GM19043 (cell line): ENCODE measurements around the gene FANCC.
"Not testable (repeated sequence)": the region's sequence is repeated elsewhere in the genome, so short reads cannot be mapped to it uniquely, and the experiment has no call there.

ENCODE experiments used
- ATAC-seq: cut with Tn5 transposase; IDR thresholded peaks from one replicate; pipeline ENCODE4 v1.9.1; 2021; ENCODE audit warnings: low read depth; ENCODE audit not compliant: unreplicated experiment

The FANCC gene

GRCh38 chr9:95242613-95243012 lies 74.9 kb downstream of the FANCC start:
- no peak for ATAC-seq

- no peak for ATAC-seq
Measured at GRCh38 chr9:95239071-95239470, 78.4 kb downstream of the FANCC start.

GRCh38 chr9:95237336-95237735 lies 80.2 kb downstream of the FANCC start:
- ATAC-seq, result no peak

- ATAC-seq, result no peak
Measured at GRCh38 chr9:95230046-95230445, 87.5 kb downstream of the FANCC start.

GRCh38 chr9:95229230-95229915 lies 88.1 kb downstream of the FANCC start:
- no peak for ATAC-seq

- no peak for ATAC-seq
Measured at GRCh38 chr9:95226921-95227320, 90.6 kb downstream of the FANCC start.

GRCh38 chr9:95225726-95226106 lies 91.8 kb downstream of the FANCC start:
- no peak for ATAC-seq

- no peak for ATAC-seq
Measured at GRCh38 chr9:95225076-95225725, 92.3 kb downstream of the FANCC start.

- no peak for ATAC-seq
Measured at GRCh38 chr9:95224376-95225019, 93.0 kb downstream of the FANCC start.

- ATAC-seq, result not testable (repeated sequence)
Measured at GRCh38 chr9:95220352-95220751, 97.2 kb downstream of the FANCC start.

- ATAC-seq, result no peak
Measured at GRCh38 chr9:95218773-95219172, 98.7 kb downstream of the FANCC start.

GRCh38 chr9:95217936-95218335 lies 99.6 kb downstream of the FANCC start:
- no peak for ATAC-seq

GRCh38 chr9:95215336-95215898 lies 102.1 kb downstream of the FANCC start:
- no peak for ATAC-seq

- ATAC-seq, result no peak
Measured at GRCh38 chr9:95213117-95213516, 104.4 kb downstream of the FANCC start.

GRCh38 chr9:95211028-95211427 lies 106.5 kb downstream of the FANCC start:
- ATAC-seq, result no peak

- ATAC-seq, result no peak
Measured at GRCh38 chr9:95207403-95207802, 110.1 kb downstream of the FANCC start.

GRCh38 chr9:95206143-95206542 lies 111.4 kb downstream of the FANCC start:
- ATAC-seq, result no peak

- no peak for ATAC-seq
Measured at GRCh38 chr9:95204710-95205109, 112.8 kb downstream of the FANCC start.

- no peak for ATAC-seq
Measured at GRCh38 chr9:95204310-95204709, 113.2 kb downstream of the FANCC start.

GRCh38 chr9:95203019-95203418 lies 114.5 kb downstream of the FANCC start:
- not testable (repeated sequence) for ATAC-seq

- no peak for ATAC-seq
Measured at GRCh38 chr9:95202076-95202681, 115.3 kb downstream of the FANCC start.
